Effector memory CD8-positive, alpha-beta T cell (primary cell): Measurements from ENCODE around the gene GLYR1.
A peak's percentile ranks its signal among the peaks of the same experiment; 100 is the strongest.

Experiments used
- ATAC-seq: fragments of 150-1000 bp; cut with Tn5 transposase; replicated peaks from 2 replicates; pipeline ENCODE4 v1.10.0; 2021; ENCODE audit warnings: mild to moderate bottlenecking, moderate library complexity
- DNase-seq, 3 experiments: peaks; one replicate each; pipeline ENCODE4 v3.0.0; 2021
- H3K27ac Mint-ChIP-seq, 2 donors: one replicate each; pipeline ENCODE4 v1.8.0; 2022; ENCODE audit warnings: mild to moderate bottlenecking in 2 of 2, mixed read lengths in 2 of 2, moderate library complexity in 2 of 2
- H3K27me3 Mint-ChIP-seq, 2 donors: one replicate each; pipeline ENCODE4 v1.8.0; 2022; ENCODE audit warnings: mixed read lengths in 2 of 2
- H3K36me3 Mint-ChIP-seq: one replicate; pipeline ENCODE4 v1.8.0; 2022; ENCODE audit warnings: mild to moderate bottlenecking, moderate library complexity, mixed read lengths; ENCODE audit not compliant: insufficient read depth
- H3K4me1 Mint-ChIP-seq, 2 donors: one replicate each; pipeline ENCODE4 v1.8.0; 2022; ENCODE audit warnings: low read depth in 2 of 2, mixed read lengths in 2 of 2
- H3K4me3 Mint-ChIP-seq, 2 donors: one replicate each; pipeline ENCODE4 v1.8.0; 2022; ENCODE audit warnings: mild to moderate bottlenecking in 2 of 2, mixed read lengths in 2 of 2, moderate library complexity in 2 of 2
- H3K9me3 Mint-ChIP-seq, 2 donors: one replicate each; pipeline ENCODE4 v1.8.0; 2022; ENCODE audit warnings: mixed read lengths in 2 of 2

Gene GLYR1

DNA sequence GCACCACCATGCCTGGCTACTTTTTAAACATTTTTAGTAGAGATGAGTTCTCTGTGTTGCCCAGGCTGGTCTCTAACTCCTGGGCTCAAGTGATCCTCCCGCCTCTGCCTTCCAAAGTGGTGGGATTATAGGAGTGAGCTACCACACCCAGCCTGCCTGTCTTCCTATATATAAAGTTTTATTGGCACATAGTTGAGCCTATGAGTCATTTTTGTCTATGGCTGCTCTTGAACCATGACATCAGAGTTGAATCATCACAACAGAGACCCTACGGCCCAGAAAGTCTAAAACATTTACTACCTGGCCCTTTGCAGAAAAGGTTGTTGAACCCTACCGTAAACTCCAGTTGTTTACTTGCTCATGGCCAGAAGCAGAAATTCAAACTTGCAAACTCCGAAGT lies 66.9 kb downstream of the GLYR1 start:
- no peak for ATAC-seq
- Mint-ChIP-seq H3K27ac (no peak overlapping the region), H3K4me3 (no peak overlapping the region)

DNA sequence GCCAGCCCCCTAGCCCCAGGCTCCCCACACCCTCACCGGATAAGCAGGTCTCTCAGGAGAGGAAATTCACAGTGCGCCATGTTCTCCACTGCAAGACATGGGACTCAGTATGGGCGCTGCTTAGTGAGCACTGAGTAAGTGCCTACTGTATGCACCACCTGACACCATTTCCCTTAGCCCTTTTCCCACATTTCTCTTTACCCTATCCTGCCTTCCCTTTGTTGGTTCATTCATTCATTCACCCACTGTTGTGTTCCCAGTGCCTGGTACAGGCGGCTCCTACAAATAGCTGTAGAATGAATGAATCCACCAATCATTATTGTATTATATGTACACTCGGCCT lies 69.1 kb downstream of the GLYR1 start:
- ATAC-seq = no peak
- Mint-ChIP-seq H3K36me3 (no peaks in the 10 kb centered on the region), H3K9me3 (no peaks in the 10 kb centered on the region), H3K27ac (no peak overlapping the region), H3K4me3 (no peak overlapping the region), H3K27me3 (no peaks in the 10 kb centered on the region), H3K4me1 (no peaks in the 10 kb centered on the region)
- DNase-seq = no peak

More for the DNA sequence above, 66.9 kb downstream of the GLYR1 start:
- DNase-seq = no peak
- no peaks in the 10 kb centered on the region for H3K4me1 Mint-ChIP-seq
- no peaks in the 10 kb centered on the region for H3K36me3 Mint-ChIP-seq
- no peaks in the 10 kb centered on the region for H3K9me3 Mint-ChIP-seq
- H3K27me3 Mint-ChIP-seq = no peaks in the 10 kb centered on the region

DNA sequence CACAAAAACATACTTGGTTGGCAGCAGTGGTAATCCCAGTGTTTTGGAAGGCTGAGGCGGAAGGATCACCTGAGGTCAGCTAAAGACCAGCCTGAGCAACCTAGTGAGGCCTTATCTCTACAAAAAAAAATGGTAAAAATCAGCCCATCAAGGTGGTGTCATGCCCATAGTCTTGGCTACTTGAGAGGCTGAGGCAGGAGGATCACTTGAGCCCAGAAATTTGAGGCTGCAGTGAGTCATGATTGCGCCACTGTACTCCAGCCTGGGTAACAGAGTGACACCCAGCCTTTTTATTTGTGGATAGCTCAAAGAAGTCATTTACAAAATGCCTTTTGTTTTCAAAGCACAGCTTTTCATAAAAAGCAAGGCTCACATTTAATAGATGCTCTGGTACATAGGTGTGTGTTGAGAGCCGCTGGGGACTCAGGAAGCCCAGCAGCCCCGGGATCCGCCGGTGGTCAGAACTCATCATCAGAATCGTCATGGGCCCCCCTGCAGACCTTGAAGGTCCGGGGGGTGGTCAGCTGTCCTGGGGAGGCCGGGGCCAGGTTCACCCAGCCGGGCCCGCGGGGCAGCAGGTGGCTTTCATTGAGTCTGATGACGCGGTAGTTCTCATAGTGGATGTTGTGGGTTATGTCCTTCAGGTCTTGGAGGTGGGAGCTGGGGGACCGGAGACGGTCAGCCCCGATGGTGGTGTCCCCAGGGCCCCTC lies 69.6 kb downstream of the GLYR1 start:
- DNase-seq (no peak), ATAC-seq (no peak)
- Mint-ChIP-seq H3K9me3 (no peaks in the 10 kb centered on the region), H3K36me3 (no peaks in the 10 kb centered on the region), H3K27me3 (no peaks in the 10 kb centered on the region), H3K27ac (no peak overlapping the region), H3K4me3 (no peak overlapping the region), H3K4me1 (no peaks in the 10 kb centered on the region)

DNA sequence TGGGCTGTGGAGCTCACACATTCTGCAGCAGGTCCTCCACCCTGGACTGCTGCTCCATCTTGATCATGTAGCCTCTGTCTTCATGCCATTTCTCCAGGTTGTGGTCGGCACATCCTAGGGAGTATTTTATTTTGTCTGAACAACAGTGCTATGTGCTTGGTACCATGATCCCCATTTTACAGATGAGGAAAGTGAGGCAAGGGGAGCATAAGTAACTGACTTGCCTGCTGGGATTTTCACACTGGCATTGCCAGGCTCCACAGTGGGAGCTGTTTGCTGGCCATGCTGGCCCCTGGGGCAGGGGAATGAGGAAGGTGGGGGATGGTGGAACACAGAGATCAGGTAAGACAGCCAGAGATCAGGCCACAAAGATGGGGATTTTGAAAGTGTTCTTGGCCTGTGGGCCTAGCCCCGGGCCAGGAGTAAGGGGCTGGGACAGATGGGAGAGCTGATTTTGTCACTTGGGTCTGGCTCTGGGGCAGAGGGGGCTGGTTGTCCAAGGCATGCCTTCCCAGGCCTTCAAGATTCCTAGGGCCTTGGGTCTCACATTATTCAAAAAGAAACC lies 70.9 kb downstream of the GLYR1 start:
- Mint-ChIP-seq H3K4me3 (no peak overlapping the region), H3K9me3 (no peaks in the 10 kb centered on the region), H3K4me1 (no peaks in the 10 kb centered on the region), H3K36me3 (no peaks in the 10 kb centered on the region), H3K27me3 (no peaks in the 10 kb centered on the region), H3K27ac (no peak overlapping the region)
- ATAC-seq = no peak
- DNase-seq = no peak

DNA sequence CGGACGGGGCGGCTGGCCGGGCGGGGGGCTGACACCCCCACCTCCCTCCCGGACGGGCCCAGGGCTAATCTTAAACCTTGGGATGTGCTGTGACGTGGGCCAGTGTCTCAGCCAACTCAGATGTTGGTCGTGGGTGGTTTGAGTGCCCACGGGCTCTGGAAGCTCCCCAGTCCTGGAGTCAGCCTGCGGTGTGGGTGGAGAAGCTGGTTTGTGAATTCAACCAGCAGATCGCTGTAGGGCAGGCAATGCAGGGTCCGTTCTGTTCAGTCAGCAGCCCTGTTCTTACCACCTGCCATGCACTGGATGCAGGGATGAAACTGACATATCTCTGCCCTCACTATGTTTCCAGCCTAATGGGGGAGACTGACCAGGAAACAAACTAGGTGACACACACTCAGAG lies 72.1 kb downstream of the GLYR1 start:
- Mint-ChIP-seq H3K4me3 (no peak overlapping the region), H3K9me3 (no peaks in the 10 kb centered on the region), H3K36me3 (no peaks in the 10 kb centered on the region), H3K4me1 (no peaks in the 10 kb centered on the region), H3K27ac (no peak overlapping the region), H3K27me3 (no peaks in the 10 kb centered on the region)
- ATAC-seq = no peak
- DNase-seq = no peak

DNA sequence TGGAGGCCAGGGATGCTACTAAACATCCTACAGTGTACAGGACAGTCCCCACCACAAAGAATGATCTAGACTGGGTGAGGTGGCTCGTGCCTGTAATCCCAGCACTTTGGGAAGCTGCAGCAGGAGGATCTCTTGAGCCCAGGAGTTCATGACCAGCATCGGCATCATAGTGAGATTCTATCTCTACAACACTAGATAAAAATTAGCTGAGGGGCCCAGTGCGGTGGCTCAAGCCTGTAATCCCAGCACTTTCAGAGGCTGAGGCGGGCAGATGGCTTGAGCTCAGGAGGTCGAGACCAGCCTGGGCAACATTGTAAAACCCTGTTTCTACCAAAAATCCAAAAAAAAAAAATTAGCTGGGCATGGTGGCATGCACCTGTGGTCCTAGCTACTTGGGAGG lies 74.7 kb downstream of the GLYR1 start:
- no peaks in the 10 kb centered on the region for H3K9me3 Mint-ChIP-seq
- DNase-seq (no peak), ATAC-seq (no peak)
- H3K36me3 Mint-ChIP-seq = peaks cover 10% of the 10 kb centered on the region
- no peak overlapping the region for H3K4me3 Mint-ChIP-seq
- H3K27ac Mint-ChIP-seq = no peak overlapping the region
- no peaks in the 10 kb centered on the region for H3K27me3 Mint-ChIP-seq
- H3K4me1 Mint-ChIP-seq = peaks cover 17 to 23% of the 10 kb centered on the region in 2 donors

DNA sequence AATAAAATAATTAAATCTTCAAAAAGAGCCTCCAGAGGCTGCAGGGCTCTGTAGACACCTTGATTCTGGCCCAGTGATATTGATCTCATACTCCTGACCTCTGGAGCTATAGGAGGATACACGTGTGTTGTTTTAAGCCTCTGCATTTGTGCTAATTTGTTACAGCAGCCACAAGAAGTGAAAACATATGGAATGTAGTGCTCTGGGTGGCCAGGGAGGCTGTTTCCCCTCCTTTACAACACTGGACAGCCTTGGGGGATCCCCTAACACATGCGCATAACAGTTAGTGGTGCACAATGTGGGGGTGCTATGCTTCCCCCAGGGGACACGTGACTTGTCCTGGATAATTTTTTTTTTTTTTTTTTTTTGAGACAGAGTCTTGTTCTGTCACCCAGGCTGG lies 75.4 kb downstream of the GLYR1 start:
- ATAC-seq (no peak), DNase-seq (no peak)
- Mint-ChIP-seq H3K4me1 (peaks cover 20 to 27% of the 10 kb centered on the region in 2 donors), H3K27me3 (no peaks in the 10 kb centered on the region), H3K9me3 (no peaks in the 10 kb centered on the region), H3K27ac (no peak overlapping the region), H3K4me3 (no peak overlapping the region), H3K36me3 (peaks cover 15% of the 10 kb centered on the region)

DNA sequence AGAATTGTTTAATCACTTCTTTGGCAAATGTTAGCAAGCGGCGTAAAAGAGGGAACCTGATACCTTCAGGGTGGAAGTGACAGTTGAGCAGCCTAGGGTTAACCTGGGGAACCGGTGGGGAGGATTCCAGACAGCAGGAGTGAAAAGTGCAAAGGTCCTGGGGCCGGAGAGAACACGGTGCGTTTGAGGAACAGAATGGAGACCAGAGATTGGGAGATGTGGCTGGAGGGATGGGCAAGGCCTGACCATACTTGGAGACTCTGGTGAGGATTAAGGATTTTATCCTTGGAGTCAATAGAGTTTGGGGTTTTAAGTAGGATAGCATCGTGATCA lies 77.8 kb downstream of the GLYR1 start:
- no peak for ATAC-seq
- H3K36me3 Mint-ChIP-seq = peaks cover 31% of the 10 kb centered on the region
- no peaks in the 10 kb centered on the region for H3K9me3 Mint-ChIP-seq
- no peaks in the 10 kb centered on the region for H3K27me3 Mint-ChIP-seq
- no peak for DNase-seq
- H3K27ac Mint-ChIP-seq = peak overlapping the region in 1 of 2 donors; percentile 60
- peak overlapping the region; percentile 86 to 92 for H3K4me3 Mint-ChIP-seq
- H3K4me1 Mint-ChIP-seq = peaks cover 28 to 34% of the 10 kb centered on the region in 2 donors

DNA sequence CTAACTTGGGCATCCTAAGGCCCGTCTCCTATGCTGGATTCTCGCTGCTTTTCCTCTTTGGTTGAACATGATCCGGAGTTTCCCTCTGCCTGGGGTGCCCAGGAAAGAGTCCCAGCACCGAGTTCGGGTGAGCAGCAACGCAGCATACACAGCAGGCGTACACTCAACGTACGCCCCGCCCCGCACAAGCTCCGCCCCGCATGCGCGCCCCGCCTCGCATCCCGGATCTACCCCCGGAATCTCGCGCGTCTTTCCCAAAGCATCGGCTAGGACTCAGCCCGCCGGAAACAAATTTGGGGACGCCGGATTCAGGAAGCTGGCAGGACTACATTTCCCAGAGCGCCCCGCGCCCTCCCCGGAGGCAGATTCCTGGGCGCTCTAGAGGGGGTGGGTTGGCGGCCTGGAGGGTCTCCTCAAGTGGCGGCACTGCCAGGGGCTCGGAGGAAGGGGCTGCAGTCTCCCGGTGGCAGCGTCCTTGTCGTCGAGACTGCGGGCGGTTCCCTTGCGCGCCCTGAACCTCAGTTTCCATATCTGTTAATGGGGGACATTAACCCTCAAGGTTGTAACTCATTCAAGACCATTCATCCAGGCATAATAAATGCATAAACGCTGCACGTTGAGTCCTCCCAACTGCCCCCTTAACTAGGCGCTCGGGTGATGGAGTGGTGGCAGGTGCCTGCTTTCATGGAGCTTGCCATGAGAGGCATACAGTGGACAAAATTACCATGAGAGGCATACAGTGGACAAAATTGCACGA lies 78.4 kb downstream of the GLYR1 start:
- H3K27me3 Mint-ChIP-seq = no peaks in the 10 kb centered on the region
- DNase-seq (peak; percentile 70 to 72 (median 72)), ATAC-seq (peak; percentile 49)
- peaks cover 30 to 34% of the 10 kb centered on the region in 2 donors for H3K4me1 Mint-ChIP-seq
- H3K9me3 Mint-ChIP-seq = no peaks in the 10 kb centered on the region
- peaks cover 34% of the 10 kb centered on the region for H3K36me3 Mint-ChIP-seq
- H3K27ac Mint-ChIP-seq = peak overlapping the region; percentile 60 to 85
- peak overlapping the region; percentile 86 to 92 for H3K4me3 Mint-ChIP-seq

DNA sequence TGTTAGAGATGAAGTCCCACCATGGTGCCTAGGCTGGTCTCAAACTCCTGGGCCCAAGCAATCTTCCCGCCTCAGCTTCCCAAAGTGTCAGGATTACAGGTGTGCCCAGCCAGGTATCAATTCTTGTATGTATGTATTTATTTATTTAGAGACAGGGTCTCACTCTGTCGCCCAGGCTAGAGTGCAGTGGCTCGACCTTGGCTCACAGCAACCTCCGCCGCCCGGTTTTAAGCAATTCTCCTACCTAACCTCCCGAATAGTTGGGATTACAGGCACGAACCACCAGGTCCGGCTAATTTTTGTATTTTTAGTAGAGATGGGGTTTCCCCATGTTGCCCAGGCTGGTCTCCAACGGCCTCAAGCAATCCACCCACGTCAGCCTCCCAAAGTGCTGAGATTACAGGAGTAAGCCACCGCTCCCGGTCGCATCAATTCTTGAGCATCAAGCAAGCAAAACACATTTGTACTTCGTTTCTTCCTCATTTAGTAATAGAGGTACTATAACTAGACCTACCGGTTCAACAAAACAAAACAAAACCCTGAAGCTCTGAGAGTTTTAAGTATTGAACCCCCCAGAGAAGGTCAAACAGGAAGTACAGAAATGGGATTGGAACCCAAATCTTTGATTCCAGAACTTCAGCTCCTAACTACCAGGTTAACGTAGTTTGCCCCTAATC lies 79.1 kb downstream of the GLYR1 start:
- Mint-ChIP-seq H3K36me3 (peaks cover 36% of the 10 kb centered on the region), H3K27ac (peak overlapping the region; percentile 60 to 85), H3K4me3 (peak overlapping the region; percentile 86 to 92), H3K4me1 (peaks cover 33 to 34% of the 10 kb centered on the region in 2 donors), H3K27me3 (no peaks in the 10 kb centered on the region), H3K9me3 (no peaks in the 10 kb centered on the region)
- ATAC-seq = no peak
- DNase-seq = no peak

DNA sequence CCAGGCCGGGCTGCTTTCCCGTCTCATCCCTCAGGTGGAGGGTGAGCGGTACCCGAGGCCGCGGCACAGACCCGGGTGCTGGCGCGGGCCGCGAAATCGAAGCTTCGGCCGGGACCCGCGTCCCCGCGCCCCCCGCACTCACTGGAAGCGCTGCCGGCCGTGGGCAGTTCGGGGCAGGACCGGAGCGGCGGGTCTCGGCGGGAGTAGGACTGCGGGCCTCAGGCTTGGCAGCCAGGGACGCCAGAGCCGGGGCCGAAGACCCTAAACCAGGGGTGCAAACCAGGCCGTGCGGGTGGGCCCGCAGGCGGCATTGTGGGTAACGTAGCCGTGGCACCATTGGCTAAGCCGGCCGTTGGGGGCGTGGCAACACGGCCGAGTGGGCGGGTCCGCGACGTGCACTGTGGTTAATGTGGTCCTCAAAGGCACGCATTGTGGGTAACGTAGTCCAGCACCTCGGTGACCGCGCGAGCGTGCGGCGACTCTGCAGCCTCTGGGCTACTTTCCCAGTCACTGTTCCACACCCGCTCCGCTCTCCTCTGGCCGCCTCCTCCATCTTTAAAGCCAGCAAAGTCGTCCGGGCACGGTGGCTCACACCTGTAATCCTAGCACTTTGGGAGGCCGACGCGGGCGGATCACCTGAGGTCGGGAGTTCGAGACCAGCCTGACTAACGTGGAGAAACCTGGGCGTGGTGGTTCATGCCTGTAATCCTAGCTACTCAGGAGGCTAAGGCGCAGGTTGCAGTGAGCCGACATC lies 80.0 kb downstream of the GLYR1 start, which contains the start of gene ZNF500:
TSS of gene ZNF500 (minus strand) at position 288 of the 754 bp plus-strand sequence. CDS start 1,184 bp downstream, outside the sequence.
- ATAC-seq (peak; percentile 94), DNase-seq (peak; percentile 95 to 97 (median 96))
- H3K27me3 Mint-ChIP-seq = no peaks in the 10 kb centered on the region
- peaks cover 38 to 39% of the 10 kb centered on the region in 2 donors for H3K4me1 Mint-ChIP-seq
- H3K4me3 Mint-ChIP-seq = peak within 1 kb of the TSS; percentile 86 to 92
- peak within 1 kb of the TSS; percentile 77 to 85 for H3K27ac Mint-ChIP-seq
- H3K36me3 Mint-ChIP-seq = peaks cover 44% of the 10 kb centered on the region
- H3K9me3 Mint-ChIP-seq = no peaks in the 10 kb centered on the region

DNA sequence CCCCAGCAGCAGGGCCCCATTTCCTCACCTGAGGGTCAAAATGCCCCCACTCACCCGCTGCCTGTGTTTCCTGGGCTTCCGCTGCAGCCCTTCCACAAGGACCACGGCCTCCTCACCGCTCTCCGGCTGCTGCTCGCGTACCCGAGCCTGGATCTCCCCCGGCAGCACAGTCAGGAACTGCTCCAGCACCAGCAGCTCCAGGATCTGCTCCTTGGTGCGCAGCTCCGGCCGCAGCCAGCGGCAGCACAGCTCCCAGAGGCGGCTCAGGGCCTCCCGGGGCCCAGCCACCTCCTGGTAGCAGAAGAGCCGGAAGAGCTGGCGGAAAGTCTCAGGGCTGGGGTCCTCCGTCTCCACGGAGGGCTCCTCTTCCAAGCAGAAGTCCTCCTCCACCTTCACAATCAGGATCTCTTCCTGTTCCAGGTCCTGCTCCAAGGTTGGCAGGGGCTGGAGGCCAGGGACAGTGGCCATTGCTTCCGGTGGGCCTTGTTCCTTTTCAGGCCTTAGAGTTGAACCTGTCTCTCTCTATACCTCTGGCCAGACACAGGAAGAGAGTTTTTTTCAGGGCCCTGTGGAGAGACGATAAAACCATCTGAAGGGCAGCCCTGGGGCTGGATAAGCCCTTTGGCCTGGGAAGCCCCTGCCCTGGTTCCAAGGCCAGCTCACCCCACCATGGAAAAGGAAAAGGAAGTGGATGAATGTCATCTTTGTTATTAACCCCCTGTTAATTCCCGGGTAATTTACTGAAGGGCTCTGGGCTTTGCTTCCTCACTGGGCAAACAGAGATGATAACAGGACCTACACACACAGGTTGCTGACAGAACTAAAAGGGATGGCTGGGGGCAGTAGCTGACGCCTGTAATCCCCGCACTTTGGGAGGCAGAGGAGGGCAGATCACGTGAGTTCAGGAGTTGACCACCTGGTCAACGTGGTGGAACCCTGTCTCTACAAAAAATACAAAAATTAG lies 81.3 kb downstream of the GLYR1 start:
- H3K36me3 Mint-ChIP-seq = peaks cover 50% of the 10 kb centered on the region
- no peak for ATAC-seq
- no peak for DNase-seq
- no peaks in the 10 kb centered on the region for H3K9me3 Mint-ChIP-seq
- H3K4me3 Mint-ChIP-seq = peak overlapping the region; percentile 86 to 92
- H3K4me1 Mint-ChIP-seq = peaks cover 38 to 39% of the 10 kb centered on the region in 2 donors
- no peaks in the 10 kb centered on the region for H3K27me3 Mint-ChIP-seq
- H3K27ac Mint-ChIP-seq = peak overlapping the region; percentile 77 to 85
